Breast epithelium (tissue), 3 donors: ENCODE data around the gene ZCCHC18.

Experiments
- CTCF ChIP-seq, 3 donors: fragments of 450-650 bp; IDR thresholded peaks; one replicate each; pipeline ENCODE4 v1.5.1; 2016 to 2017; ENCODE audit warnings: antibody characterized with exemption in 3 of 3, mild to moderate bottlenecking in 3 of 3, moderate library complexity in 3 of 3
- POLR2AphosphoS5 ChIP-seq, 3 donors: sonication (generic); formaldehyde crosslinking; IDR thresholded peaks; one replicate each; pipeline ENCODE4 v1.6.1; 2017; ENCODE audit warnings: antibody characterized with exemption in 3 of 3

DNA sequence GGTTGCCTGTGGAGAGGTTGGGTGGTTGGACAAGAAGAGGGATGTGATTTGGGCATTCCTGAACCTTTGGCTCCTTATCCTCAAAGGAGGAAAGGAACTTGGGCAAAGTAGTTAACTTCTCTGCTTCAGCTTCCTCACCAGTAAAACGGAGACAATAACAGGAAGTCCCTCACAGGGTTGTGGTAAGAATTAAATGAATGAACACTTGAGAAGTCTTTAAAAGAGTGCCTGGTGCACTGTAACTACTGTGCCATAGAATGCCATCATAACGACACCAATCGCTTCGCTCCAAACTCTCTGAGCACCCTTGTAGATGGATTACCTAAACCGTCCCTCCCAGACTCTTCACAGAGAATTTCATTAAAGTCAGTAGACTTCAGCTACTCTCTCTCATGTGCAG is 10.5 kb downstream of the ZCCHC18 start:
- TF ChIP-seq CTCF (IDR thresholded peaks at IDR 0.05), result no peak
- TF ChIP-seq POLR2AphosphoS5 (IDR thresholded peaks at IDR 0.05), result no peak
